NCI-H187 treated with DMSO at 0.1 percent for 48 hours (cell line): ENCODE results near the gene DNM1.

Experiments used
- DNase-seq: peaks from one replicate; lab custom pipeline; 2025; lab: John Stamatoyannopoulos, UW

Gene DNM1

GRCh38 chr9:128252317-128253139, 49.3 kb downstream of the DNM1 start:
- no peak for DNase-seq

DNA sequence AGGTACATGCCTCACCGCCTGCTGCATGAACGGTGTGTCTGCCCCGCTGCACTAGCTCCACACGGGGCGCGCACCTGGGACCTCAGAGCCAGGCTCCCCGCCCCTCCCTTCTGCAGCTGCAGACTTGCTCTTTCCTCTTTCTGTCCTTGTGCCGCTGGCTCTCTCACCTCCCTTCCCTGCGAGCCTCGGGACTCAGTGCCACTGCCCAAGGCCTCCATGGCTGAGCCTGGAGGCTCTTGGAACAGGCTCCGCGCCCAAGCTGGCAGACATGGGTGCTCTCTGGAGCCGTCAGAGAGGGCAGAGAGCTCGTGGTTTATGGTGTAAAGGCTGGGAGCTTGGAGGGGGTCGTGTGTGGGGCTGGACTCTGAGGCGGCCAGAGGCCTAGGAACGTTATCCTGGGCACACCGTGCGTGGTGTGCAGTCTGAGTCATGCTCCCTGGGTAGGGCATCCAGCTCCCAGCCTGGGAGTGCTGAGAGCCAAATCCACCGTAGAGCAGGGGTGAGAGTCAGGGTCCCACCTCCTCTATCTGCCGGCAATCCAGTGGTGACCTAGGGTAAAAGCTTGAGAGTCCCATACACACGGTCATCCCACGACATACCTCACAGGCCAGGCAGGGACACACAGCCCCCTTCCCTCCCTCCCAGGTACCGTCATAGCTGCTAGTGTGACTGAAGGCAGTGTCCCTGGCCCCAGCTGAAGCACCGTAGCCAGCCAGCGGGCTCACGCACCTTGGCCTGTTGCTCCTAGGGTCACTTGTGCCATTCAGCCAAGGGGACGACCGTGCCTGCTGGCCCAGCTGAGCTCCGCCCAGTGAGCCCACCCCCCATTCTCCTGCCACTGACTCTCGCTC, 50.2 kb downstream of the DNM1 start:
- DNase-seq: no peak

GRCh38 chr9:128253991-128254346, 50.8 kb downstream of the DNM1 start:
- DNase-seq: no peak

- DNase-seq: no peak
Observed at GRCh38 chr9:128254362-128254761, 51.2 kb downstream of the DNM1 start.

GRCh38 chr9:128254855-128255759, 51.9 kb downstream of the DNM1 start:
- DNase-seq: no peak

GRCh38 chr9:128257086-128257825, 54.1 kb downstream of the DNM1 start:
- DNase-seq: no peak

DNA sequence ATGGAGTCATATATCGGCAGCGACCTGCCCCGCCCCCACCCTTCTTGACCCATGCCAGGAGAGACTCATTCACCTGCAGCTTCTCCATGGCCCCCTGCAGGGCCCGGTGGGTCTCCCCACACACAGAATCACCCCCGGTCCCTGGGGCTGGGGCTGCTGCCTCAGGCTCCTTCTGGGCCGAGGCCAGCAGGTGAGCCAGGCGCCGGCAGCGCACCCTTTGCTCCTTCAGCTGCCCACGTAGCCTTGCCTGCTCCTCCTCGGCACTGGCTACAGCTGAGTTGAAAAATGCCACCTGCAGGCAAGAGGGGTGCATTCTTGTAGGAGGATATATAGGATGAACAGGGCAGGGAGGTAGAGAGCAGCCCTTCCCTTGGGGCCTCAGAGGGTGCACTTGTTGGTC, 54.7 kb downstream of the DNM1 start:
- DNase-seq: no peak

GRCh38 chr9:128258326-128258725, 55.1 kb downstream of the DNM1 start:
- DNase-seq: no peak

DNA sequence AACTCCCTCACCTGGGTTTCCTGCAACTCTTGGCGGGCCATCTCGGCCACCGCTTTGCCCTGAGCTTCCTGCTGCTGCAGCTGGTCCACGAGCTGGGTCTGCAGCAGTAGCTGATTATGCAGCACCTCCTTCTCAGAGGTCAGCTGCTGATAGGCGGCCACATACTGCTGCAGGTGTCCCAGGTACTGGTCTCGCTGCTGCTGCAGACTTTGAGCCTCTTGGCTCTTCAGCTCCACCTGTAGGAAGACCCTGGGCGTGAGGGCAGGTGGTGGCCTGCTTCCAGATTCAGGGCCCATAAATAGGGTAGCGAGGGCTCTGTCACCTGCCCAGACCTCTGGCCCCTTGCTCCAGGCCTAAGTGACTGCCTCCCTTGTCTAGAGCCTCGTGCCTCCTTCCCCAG, 56.0 kb downstream of the DNM1 start:
- no peak for DNase-seq

GRCh38 chr9:128260340-128260739, 57.2 kb downstream of the DNM1 start:
- no peak for DNase-seq

DNA sequence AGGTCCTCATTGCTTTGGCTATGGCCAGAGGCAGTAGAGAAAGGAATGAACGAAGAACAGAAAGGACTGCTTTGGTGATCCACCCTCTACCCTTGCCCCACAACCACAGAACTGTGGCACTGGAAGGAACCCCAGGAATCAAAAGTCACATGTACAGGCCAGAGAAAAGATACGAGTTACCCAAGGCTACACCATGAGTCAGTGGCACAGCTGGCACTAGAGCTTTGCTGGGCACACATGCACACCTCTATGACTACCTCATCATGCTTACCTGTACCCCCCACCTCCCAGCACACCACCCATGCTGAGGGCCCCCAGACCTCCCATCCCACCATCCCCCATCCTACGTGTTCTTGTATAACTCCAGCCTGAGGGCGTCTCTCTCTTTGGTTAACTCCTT, 59.5 kb downstream of the DNM1 start:
- DNase-seq: no peak

GRCh38 chr9:128265348-128265847, 62.2 kb downstream of the DNM1 start:
- no peak for DNase-seq

- no peak for DNase-seq
Observed at GRCh38 chr9:128266868-128267590, 63.9 kb downstream of the DNM1 start.

- no peak for DNase-seq
Observed at GRCh38 chr9:128271112-128271511, 67.9 kb downstream of the DNM1 start.

GRCh38 chr9:128271512-128271911, 68.3 kb downstream of the DNM1 start:
- no peak for DNase-seq

GRCh38 chr9:128274245-128274644, 71.1 kb downstream of the DNM1 start:
- no peak for DNase-seq

GRCh38 chr9:128275198-128276007, 72.2 kb downstream of the DNM1 start, which contains the start of gene GOLGA2:
Gene GOLGA2, minus strand, starts transcription at chr9:128276007. Its CDS starts 31 bp downstream, at chr9:128275976.
- no peak for DNase-seq

- DNase-seq: peak; percentile 64
Observed at GRCh38 chr9:128276008-128276573, 72.9 kb downstream of the DNM1 start, which contains the start of gene SWI5. Gene SWI5, plus strand, starts transcription at chr9:128276276.

DNA sequence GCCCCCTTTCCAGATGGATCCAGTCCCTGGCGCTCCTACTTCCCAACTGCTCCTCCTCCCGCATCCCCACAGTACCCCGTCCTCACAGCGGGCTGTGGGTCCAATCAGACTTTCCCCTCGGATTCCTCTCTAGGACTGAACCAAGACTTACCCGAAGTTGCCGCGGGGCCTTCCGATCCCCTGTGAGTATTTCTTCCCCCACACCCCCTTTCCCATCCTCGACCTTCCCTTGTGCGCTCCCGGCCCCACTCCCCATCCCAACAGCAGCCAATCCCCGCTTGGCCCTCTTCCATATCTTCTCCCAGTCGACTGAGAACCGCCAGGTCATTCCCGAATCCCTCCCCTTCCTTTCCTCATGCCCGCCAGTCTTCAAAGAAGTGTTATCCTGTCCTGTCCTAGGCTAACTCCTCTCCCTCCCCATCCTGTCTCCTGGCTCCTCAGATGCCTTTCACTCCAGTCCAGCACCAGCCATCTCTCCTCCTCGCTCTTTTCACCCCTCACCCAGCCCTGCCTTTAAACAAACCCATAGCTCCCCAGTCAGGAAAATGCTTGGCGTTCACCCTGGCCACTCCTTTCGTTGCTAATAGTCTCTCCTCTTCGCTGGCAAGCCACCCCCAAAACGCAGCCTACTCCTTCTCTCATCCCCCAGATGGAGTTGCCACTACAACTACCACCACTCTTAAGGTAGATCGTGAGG, 73.5 kb downstream of the DNM1 start:
- DNase-seq: no peak
